Natural killer cell (primary cell): ENCODE data around the gene DCTPP1. TPM values are rescaled to one million over a fixed set of nuclear protein-coding genes. Genes with fewer than 3 reads are reported as not detected.
A peak's percentile ranks its signal among the peaks of the same experiment; 100 is the strongest.

Experiments used
- ATAC-seq, 3 donors: fragments of 150-1000 bp in 2 of 3; fragments of 200-7000 bp in 1 of 3; cut with Tn5 transposase; 1 replicate in 1 of 3; 2 replicates in 2 of 3; pipeline ENCODE4 v1.10.0; 2021; ENCODE audit warnings: mild to moderate bottlenecking in 2 of 3, moderate library complexity in 2 of 3
- DNase-seq, 2 donors: peaks; one replicate each; pipeline versions ENCODE4 v3.0.0 to v3.0.0-alpha.2; 2013 to 2021; ENCODE audit warnings: mixed read lengths in 1 of 2
- H3K27ac ChIP-seq: one replicate; pipeline ENCODE4 v1.5.1; 2013; ENCODE audit warnings: mild to moderate bottlenecking, low read length
- H3K27me3 ChIP-seq: one replicate; pipeline ENCODE4 v1.6.1; 2013; ENCODE audit warnings: low read length; ENCODE audit not compliant: control insufficient read depth, insufficient read depth
- H3K36me3 ChIP-seq: one replicate; pipeline ENCODE4 v1.6.1; 2013; ENCODE audit warnings: low read length; ENCODE audit not compliant: control insufficient read depth, insufficient read depth
- H3K4me1 ChIP-seq: one replicate; pipeline ENCODE4 v1.6.1; 2013; ENCODE audit warnings: low read length; ENCODE audit not compliant: control insufficient read depth, insufficient read depth
- H3K4me3 ChIP-seq: one replicate; pipeline ENCODE4 v1.5.1; 2013; ENCODE audit warnings: low read length
- H3K9me3 ChIP-seq: one replicate; pipeline ENCODE4 v1.6.1; 2013; ENCODE audit warnings: low read length; ENCODE audit not compliant: control insufficient read depth, insufficient read depth
- H3K27ac Mint-ChIP-seq, 2 donors: one replicate each; pipeline ENCODE4 v1.8.0; 2022; ENCODE audit warnings: mild to moderate bottlenecking in 2 of 2, mixed read lengths in 2 of 2, moderate library complexity in 1 of 2
- H3K27me3 Mint-ChIP-seq, 2 donors: one replicate each; pipeline ENCODE4 v1.8.0; 2022; ENCODE audit warnings: low read depth in 2 of 2, mixed read lengths in 2 of 2
- H3K36me3 Mint-ChIP-seq: one replicate; pipeline ENCODE4 v1.8.0; 2022; ENCODE audit warnings: mixed read lengths
- H3K4me1 Mint-ChIP-seq, 2 donors: one replicate each; pipeline ENCODE4 v1.8.0; 2022; ENCODE audit warnings: mixed read lengths in 2 of 2
- H3K4me3 Mint-ChIP-seq: one replicate; pipeline ENCODE4 v1.8.0; 2022; ENCODE audit warnings: mild to moderate bottlenecking, moderate library complexity, mixed read lengths
- H3K9me3 Mint-ChIP-seq, 2 donors: one replicate each; pipeline ENCODE4 v1.8.0; 2022; ENCODE audit warnings: mixed read lengths in 2 of 2
- WGBS: methylation state at CpG from one replicate; pipeline ENCODE4 v1.1.7; 2013; ENCODE audit warnings: missing lambda C conversion rate; ENCODE audit not compliant: insufficient coverage; 5-methylcytosine and 5-hydroxymethylcytosine counted together
- intact Hi-C: fragments of 100-400 bp; cut with micrococcal nuclease; formaldehyde crosslinking; loops from one replicate; pipeline ENCODE4 v1.14.2; 2022
- total RNA-seq, 4 donors: library from RNA; stranded (reverse); fragments of 120-200 nt in 1 of 4; gene quantifications; one replicate each; pipeline versions ENCODE4 v1.2.3 to v1.2.4, GENCODE V29; 2013 to 2022
- TF ChIP-seq, protein P1 (sequence below): fragments of 200-600 bp; IDR thresholded peaks from one replicate; pipeline ENCODE4 v1.8.0; 2022; ENCODE audit warnings: antibody characterized with exemption

Gene DCTPP1
- total RNA-seq, 3 donors from 2014 or later (not counting 1 experiment from before 2014, with no cell fraction given), result 11.2 to 16.9 (median 15.2) TPM

DNA sequence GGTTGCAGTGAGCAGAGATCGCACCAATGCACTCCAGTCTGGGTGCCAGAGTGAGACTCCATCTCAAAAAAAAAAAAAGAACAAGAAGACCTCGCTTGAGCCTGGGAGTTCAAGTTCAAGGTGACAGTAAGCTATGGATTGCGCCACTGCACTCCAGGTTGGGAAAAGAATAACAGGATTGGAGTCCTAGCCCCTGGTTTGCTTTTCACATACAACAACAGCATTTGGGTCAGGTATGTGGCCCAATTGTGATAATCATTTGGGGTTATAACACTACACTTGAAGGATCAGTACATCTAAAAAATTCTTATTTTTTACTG is 19.2 kb upstream of the DCTPP1 start:
- peaks cover 42% of the 10 kb centered on the region in 2 donors for H3K4me1 Mint-ChIP-seq
- ATAC-seq (no peak), DNase-seq (no peak)
- Histone ChIP-seq H3K4me3 (no peak overlapping the region), H3K9me3 (no peaks in the 10 kb centered on the region), H3K27ac (no peak overlapping the region), H3K27me3 (no peaks in the 10 kb centered on the region), H3K4me1 (peaks cover 51% of the 10 kb centered on the region), H3K36me3 (no peaks in the 10 kb centered on the region)
- intact Hi-C loops, result no loop called here
- H3K27ac Mint-ChIP-seq, result no peak overlapping the region
- no peak overlapping the region for H3K4me3 Mint-ChIP-seq
- WGBS, result 95% methylated on average over 3 of the region's 3 CpGs
- H3K9me3 Mint-ChIP-seq, result no peaks in the 10 kb centered on the region
- no peaks in the 10 kb centered on the region for H3K36me3 Mint-ChIP-seq
- H3K27me3 Mint-ChIP-seq, result no peaks in the 10 kb centered on the region
- TF ChIP-seq, protein P1, sequence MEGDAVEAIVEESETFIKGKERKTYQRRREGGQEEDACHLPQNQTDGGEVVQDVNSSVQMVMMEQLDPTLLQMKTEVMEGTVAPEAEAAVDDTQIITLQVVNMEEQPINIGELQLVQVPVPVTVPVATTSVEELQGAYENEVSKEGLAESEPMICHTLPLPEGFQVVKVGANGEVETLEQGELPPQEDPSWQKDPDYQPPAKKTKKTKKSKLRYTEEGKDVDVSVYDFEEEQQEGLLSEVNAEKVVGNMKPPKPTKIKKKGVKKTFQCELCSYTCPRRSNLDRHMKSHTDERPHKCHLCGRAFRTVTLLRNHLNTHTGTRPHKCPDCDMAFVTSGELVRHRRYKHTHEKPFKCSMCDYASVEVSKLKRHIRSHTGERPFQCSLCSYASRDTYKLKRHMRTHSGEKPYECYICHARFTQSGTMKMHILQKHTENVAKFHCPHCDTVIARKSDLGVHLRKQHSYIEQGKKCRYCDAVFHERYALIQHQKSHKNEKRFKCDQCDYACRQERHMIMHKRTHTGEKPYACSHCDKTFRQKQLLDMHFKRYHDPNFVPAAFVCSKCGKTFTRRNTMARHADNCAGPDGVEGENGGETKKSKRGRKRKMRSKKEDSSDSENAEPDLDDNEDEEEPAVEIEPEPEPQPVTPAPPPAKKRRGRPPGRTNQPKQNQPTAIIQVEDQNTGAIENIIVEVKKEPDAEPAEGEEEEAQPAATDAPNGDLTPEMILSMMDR, result no peak

GRCh38 chr16:30447512-30448226 is 17.8 kb upstream of the DCTPP1 start:
- WGBS, result 94% methylated on average over 12 of the region's 12 CpGs
- peaks cover 47% of the 10 kb centered on the region in 2 donors for H3K4me1 Mint-ChIP-seq
- H3K4me3 ChIP-seq, result no peak overlapping the region
- H3K9me3 Mint-ChIP-seq, result peaks cover 0 to 3% of the 10 kb centered on the region in 2 donors
- H3K4me1 ChIP-seq, result peaks cover 59% of the 10 kb centered on the region
- H3K27me3 Mint-ChIP-seq, result no peaks in the 10 kb centered on the region
- TF ChIP-seq, protein P1, result no peak
- peaks cover 4% of the 10 kb centered on the region for H3K36me3 ChIP-seq
- H3K9me3 ChIP-seq, result no peaks in the 10 kb centered on the region
- DNase-seq (no peak), ATAC-seq (no peak)
- H3K27ac ChIP-seq, result no peak overlapping the region
- no peaks in the 10 kb centered on the region for H3K27me3 ChIP-seq
- no peak overlapping the region for H3K4me3 Mint-ChIP-seq
- H3K36me3 Mint-ChIP-seq, result peaks cover 7% of the 10 kb centered on the region
- no peak overlapping the region for H3K27ac Mint-ChIP-seq
- intact Hi-C loops, result no loop called here

GRCh38 chr16:30446203-30446595 is 16.4 kb upstream of the DCTPP1 start:
- peaks cover 0 to 3% of the 10 kb centered on the region in 2 donors for H3K9me3 Mint-ChIP-seq
- no peaks in the 10 kb centered on the region for H3K9me3 ChIP-seq
- no peak for DNase-seq
- no peaks in the 10 kb centered on the region for H3K27me3 Mint-ChIP-seq
- peaks cover 4% of the 10 kb centered on the region for H3K36me3 ChIP-seq
- peaks cover 50% of the 10 kb centered on the region for H3K4me1 ChIP-seq
- intact Hi-C loops, result no loop called here
- peak overlapping the region; percentile 94 to 95 for H3K27ac Mint-ChIP-seq
- H3K27ac ChIP-seq, result peak overlapping the region; percentile 91
- ATAC-seq, result no peak
- H3K27me3 ChIP-seq, result no peaks in the 10 kb centered on the region
- peak overlapping the region; percentile 87 for H3K4me3 ChIP-seq
- WGBS, result 76% methylated on average over 7 of the region's 10 CpGs
- peaks cover 7% of the 10 kb centered on the region for H3K36me3 Mint-ChIP-seq
- H3K4me3 Mint-ChIP-seq, result peak overlapping the region; percentile 96
- H3K4me1 Mint-ChIP-seq, result peaks cover 42 to 43% of the 10 kb centered on the region in 2 donors
- TF ChIP-seq, protein P1, result no peak
